Epidermal melanocyte (primary cell): Measurements from ENCODE around the gene FBXO3.
"Not testable (repeated sequence)": the region's sequence is repeated elsewhere in the genome, so short reads cannot be mapped to it uniquely, and the experiment has no call there.

ENCODE experiments used
- DNase-seq: peaks from one replicate; pipeline ENCODE4 v3.0.0; 2011; ENCODE audit warnings: low spot score; ENCODE audit not compliant: insufficient read length

Gene FBXO3, protein sequence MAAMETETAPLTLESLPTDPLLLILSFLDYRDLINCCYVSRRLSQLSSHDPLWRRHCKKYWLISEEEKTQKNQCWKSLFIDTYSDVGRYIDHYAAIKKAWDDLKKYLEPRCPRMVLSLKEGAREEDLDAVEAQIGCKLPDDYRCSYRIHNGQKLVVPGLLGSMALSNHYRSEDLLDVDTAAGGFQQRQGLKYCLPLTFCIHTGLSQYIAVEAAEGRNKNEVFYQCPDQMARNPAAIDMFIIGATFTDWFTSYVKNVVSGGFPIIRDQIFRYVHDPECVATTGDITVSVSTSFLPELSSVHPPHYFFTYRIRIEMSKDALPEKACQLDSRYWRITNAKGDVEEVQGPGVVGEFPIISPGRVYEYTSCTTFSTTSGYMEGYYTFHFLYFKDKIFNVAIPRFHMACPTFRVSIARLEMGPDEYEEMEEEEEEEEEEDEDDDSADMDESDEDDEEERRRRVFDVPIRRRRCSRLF

DNA sequence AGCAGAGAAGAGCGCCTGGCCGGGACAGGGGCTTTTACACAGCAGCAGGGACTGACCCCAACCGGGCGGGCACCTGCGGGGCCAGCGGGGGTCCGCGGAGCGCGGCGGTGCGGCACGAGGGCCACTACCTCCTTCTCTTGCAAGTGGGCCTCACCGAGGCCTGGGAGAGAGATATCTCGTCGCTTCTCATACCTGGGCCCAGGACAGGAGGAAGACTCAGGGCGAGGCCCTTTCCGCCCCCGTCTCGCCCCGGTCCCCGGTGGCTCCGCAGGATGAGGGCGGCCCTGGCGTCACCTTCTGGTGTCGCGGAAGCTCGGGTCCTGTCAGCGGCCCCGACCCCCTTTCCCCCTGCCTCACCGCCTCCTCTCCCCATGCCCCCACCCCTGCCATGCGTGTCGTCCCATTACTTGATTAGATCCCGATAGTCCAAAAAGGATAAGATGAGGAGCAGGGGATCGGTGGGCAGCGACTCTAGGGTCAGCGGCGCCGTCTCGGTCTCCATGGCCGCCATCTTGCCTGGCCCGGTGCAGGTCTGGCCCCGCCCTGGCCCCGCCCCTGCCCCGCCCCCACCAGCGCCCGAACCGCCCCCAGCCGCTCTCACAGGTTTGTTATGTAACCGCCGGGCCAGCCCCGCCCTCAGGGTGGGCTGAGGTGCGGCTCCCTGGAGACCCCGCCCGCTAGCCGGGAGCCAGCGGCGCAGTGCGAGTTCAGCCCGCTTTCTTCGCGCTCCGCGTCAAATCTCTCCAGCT is at the start of gene FBXO3:
Gene FBXO3, minus strand, starts transcription at position 534 of the 749 bp plus-strand sequence. Its CDS starts 23 bp downstream, at position 511.
- peak; percentile 84 for DNase-seq

DNA sequence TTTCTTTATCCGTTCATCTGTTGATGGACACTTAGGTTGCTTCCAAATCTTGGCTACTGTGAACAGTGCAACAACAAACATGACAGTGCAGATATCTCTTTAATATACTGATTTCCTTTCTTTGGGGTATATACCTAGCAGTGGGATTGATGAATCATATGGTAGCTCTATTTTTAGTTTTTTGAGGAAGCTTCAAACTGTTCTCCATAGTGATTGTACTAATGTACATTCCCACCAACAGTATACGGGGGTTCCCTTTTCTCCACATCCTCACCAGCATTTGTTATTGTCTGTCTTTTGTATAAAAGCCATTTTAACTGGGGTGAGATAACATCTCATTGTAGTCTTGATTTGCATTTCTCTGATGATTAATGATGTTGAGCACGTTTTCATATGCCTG is 48.7 kb upstream of the FBXO3 start:
- DNase-seq = not testable (repeated sequence)

DNA sequence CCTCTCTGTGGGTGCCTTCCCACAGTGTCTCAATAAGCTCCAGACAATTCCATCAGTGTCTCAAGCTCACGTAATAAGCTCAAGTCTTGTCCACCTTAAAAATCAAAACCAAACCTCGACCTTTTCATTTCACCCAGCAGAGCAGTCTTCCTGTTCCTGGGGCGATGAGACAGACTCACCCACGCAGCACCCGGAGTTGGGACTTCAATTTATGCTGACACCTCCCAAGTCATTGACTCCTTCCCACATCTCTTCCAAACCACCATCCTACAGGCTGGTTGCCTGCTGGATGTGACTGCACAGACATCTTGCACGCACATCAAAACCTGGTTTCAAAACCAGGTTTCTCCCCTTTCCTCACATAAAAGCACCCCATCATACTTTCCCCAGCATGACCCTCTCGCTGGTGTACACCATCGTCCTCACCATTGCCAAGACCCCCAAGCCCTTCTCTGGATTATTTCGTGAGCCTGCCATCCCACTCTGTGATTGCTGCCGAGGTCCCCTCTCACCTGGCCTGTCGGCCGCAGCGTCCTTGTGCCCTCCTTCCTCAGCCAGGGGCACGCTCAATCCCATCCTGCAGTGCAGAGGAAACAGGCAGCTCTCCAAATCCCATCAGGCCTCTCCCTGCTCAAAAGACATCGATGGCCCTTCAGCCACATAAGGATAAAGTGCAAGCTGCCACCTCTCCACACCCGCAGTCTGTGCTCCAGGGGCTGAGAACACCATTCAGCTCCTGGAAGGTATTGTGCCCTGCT is 45.1 kb upstream of the FBXO3 start:
- no peak for DNase-seq

DNA sequence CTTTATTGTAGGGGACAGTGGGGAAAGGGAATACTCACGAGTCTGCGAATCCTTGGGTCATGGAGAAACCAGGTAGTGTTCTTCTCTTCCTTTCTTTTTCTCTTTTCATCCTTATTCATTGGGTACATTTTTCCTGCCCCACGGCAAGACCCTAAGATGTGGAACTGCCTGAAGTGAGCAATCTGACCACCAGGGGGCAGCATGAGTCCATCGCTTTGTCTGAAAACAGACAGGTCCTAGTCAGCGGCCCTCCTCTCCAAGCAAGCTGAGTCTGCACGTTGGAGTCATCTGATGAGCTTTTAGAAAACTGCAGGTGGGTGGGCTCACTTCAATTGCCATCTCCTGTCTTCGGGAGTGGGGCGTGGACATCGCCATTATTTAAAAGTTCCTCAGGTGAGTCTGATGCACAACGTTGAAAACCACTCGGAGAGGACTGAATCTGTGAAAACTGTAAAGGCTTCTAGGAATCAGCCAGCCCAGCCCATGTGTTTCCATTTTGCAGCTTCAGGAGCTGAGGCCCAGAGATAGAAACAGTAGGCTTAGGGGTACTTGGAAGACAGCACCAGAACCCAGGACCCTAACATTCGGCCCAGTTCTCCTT is 34.0 kb upstream of the FBXO3 start:
- peak; percentile 73 for DNase-seq

DNA sequence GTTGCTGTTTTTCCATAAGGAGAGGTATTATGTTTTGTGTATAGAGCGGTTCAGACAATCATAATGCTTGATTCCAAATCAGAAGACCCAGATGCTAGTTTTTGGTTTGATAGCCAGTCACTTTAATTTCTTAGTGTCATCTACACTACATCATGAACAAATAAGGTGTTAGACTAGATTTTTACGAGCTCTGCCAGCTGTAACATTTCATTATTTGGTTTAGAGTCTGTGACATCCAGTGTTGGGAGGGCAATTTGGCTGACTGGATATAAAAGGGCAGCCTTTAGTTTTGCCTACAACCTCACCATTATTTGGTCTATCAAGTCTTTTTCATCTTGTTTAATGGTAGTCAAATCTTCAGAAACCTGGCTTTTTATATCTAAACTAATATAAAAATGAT is 30.2 kb upstream of the FBXO3 start:
- DNase-seq = no peak

DNA sequence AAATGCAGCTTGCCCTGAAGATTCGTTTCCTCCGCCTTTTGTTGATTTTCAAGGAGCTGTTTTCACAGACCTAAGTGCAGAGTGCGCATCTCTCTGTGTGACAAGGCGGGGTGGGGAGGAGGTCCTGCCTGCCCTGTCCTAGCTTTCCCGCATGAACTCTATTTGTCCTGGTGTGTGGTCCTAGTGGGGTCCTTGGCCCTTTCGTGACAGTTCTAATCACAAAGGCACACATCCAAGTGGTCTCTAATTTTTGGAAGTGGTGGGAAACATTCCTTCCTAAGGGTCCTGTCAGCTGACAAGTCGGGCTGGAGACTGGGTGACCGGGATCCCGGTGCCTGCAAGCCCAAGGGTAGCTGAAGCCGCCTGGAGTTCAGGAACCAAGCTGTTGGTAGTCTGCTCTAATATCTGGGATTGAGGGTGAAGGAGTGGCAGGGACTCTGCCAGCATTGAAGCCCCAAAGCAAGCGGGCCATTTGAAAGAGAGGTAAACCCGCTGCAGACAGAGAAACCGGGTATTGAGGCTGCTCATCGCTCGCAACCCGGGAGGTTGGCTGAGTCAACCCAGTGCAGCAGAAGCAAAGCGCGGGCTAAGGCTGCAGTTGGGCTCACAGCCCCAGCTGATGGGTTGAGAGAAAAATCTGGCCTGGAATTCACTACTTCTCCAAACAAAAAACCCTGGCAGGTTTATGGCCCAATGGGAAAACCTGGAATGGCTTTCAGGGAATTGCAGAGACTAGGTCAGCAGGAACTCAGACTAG is 28.1 kb upstream of the FBXO3 start:
- DNase-seq = no peak

DNA sequence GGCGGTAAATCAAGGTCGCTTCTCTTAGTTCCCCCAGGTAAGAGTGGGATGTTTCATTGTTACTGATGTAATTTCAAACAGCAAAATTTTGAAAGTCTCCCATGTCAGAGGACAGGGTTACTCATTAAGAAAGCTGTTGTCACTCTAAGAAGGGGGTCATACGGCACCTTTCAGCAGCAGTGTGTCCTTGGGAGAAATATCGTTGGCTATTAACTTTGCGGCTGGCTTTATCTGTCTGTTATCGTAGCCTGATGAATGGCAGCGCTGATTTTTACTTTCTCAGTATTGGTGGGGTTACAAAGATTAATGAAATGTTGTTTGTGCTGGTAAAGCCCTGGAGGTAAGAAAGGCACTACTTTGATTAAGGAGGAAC is 27.5 kb upstream of the FBXO3 start:
- no peak for DNase-seq

DNA sequence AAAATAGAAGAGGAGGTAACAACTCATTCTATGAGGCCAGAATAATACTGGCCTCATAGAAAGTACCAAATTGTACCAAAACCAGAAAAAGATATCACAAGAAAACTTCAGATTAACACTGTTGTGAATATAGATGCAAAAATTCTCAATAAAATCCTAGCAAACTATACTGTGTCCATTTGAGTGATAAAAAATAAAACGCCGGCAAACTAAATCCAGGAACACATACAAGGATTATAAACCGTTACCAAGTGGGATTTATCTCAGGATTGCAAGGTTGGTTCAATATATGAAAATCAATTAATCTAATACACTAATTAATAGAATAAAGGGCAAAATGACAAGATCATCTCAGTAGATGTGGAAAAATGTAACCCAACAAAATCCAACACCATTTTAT is 23.6 kb upstream of the FBXO3 start:
- no peak for DNase-seq

DNA sequence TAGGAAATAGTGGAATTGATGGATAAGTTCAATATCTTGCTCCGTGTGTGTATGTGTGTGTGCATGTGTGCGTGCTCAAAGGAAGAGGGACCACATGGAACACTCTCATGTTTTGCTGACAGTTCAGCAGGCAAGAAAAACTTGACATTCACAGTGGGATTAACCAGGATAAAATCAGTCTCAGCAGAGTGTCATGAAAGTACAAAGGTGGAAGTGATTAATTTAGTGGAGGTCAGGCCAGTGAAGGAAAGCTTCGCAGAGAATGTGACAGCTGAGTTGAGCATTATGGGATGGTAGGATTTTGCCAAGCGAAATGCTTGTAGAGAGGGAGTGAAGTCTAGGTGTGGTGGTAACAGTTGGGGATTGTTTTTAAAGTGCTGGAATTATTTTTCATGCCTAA is 15.7 kb upstream of the FBXO3 start:
- DNase-seq = no peak

DNA sequence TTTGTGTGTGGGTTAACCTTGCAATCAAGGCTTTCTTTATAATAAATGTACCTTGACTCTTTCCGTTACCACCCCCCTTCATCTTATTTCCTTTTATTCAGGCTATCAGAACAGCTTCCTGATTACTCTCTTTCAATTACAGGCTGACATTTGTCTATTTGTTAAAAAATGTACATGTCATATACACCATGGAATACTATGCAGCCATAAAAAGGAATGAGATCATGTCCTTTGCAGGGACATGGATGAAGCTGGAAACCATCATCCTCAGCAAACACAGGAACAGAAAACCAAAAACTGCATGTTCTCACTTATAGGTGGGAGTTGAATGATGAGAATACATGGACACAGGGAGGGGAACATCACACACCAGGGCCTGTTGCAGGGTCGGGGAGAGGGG is 13.8 kb upstream of the FBXO3 start:
- DNase-seq = not testable (repeated sequence)

DNA sequence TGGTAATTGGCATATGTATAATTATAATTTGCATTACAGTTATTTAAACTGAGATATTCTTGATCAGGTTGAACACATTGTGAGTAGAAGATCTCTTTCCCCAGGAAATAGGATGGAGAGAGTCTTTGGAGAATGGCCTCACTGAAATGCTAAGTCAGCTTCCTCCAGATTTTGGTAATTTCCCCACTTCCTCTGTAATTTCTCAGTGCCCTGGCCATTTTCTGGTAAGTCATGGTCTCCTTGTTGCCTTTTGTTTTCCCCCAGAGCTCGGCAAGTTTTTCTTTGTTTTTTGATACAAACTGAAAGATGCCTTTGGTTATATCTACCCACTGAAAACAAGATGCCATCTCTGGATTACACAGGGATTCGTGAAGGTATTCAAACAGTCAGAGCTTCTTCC is 12.8 kb upstream of the FBXO3 start:
- no peak for DNase-seq

DNA sequence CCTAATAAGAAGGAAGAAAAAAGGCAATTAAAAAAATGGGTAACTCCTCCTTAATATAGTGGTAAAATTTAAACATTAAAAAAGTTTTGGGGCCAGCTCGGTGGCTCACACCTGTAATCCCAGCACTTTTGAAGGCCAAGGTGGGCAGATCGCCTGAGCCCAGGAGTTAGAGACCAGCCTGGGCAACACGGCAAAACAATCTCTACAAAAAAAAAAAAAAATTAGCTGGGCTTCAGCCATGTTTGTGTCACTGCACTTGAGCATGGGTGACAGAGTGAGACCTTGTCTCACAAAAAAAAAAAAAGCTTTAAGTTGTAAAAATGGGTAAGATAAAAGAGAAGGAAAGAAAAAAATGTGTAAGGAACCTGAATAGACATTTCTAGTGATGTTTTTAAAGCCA is 11.3 kb upstream of the FBXO3 start:
- DNase-seq = no peak

DNA sequence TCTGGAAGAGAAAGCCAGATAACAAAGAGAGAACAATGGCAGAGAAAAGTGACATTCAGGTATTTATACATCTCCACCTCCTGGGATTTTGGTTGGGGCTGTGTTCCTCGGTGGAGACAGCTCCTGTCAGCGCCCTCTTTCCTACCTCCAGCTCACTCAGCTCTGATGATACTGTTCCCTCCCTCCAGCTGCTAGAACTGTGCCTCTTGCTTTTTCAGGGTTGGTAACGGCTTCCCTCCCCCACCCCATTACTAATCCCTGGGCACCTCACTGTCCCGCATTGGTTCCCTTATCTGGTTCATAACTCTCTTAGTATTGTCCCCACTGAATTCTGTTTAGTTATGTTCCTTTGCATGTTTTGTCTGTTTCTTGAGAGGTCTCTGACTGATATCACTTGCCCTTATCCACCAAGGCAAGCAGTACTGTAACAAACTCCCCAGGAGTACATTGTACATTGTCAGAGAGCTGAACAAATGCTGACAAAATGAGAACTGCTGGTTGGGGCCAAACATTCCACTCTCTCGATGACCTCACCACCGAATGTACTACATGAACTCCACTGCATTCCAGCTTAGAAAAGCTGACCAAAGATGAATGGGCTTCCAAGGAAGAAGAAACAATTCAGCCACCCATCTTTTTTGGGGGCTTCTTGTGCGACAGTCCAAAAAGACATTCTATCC is 5.7 kb upstream of the FBXO3 start:
- no peak for DNase-seq

DNA sequence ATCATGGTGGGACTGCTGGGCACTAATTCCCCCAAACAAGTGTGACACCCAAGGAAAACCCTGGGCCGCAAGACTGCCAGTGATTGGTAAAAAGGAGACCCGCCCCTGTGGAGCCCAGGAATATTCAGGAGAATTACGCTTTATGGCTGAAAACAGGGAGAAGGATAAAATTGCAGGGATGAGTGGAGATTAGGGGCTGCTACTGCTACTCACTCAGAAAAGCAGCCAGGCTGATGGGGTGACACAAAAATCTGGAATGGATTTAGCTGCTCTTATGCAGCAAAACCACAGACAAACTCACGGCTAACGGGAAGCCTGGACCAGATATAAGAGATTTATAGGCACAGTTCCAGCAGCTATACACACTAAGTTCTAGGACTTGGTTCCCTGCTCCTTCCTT is 4.4 kb upstream of the FBXO3 start:
- DNase-seq = no peak

DNA sequence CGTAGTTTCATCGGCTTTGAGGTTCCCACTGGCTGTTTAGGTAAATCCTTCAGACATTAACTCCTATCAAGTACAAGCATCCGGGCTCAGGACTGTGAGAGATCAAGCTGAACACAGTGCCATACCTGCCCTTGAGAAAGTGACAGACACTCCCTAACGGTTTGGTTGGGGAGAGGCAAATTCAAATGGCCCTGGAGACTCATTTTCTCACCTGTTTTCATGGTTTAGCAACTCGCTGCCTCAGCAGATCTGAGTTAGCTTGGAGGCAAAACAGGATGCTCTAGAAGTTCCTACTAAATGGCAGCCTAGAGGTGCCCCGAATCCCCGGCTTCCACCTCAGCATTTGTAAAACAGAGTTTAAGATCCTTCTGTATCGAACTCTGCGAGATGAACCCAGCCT is 3.6 kb upstream of the FBXO3 start:
- DNase-seq = no peak

DNA sequence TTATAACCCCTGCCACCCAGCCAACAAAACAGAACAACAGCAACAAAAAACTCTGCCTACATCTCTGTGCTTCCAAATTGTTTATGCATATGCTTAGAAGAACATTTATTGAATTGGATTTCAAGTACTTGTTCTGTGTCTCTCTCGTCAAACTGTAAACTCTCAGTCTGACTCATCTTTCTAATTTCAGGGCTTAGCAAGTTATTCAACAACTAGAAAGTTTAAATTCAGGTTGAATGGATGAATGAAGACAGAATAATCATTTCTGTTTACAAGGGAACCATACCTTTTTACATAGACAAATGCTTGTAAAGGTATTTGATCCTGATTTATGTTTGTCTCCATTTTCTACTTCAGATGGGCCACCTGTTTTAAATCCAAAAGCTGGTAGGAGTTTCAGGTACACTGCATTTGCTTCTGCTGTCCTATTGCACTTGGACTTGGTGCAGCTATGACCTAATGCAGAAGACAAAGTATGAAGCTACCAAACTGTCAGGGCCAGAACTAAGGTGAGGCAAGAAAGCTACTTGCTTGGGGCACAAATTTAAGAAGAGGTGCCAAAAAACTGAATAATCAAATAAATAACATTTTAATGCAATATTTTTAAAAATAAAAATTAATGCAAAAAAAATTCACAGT is 1.6 kb upstream of the FBXO3 start:
- no peak for DNase-seq

DNA sequence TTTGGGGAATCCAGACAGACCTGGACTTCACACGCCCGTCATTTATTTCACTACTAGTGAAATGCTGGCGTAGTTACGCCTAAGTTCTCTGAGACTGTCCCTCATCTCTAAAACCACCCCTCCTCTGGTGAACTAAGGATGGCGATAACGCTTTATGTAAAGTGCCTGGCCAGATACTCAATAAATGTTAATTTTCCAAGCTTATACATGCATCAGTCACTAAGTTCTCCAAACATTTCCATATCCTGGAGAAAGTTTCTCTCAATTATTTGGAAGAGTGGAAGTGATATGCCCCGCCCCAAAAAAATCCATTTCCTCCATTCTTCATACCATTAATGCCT is 1.1 kb upstream of the FBXO3 start:
- no peak for DNase-seq

DNA sequence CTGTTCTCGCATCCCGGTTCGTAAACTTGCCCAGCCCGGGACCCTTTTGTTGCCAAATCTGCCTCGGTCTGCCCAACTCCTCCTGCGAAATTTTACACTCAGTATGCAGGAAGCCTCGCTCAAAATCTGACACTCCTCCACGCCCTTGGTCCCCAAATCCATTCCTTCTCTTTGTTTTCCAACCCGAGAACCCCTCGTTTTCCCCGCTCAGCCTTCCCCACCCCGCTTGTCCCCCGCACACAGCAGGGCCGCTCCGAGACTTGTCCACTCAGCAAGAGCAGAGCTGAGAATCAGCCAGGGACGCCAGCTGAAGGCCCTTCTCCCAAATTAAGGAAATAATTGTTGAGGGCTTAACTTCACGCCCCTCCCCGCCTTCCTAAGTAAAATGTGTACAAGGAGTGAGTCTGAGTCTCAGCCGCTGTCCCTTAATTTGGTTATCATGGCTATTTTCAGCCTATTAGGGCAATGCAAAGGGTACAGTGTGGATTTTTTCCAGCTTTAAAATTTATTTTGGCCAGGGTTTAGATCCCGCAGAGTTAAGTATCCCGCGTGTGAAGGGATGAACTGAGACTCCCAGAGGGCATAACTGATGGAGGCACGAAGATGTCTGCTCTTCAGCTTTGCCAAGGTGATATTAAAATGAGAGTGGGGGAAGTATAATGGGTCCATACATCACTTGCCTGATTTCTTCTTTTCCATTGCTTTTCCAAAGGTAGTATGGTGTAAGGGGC is 581 bp upstream of the FBXO3 start:
- no peak for DNase-seq

DNA sequence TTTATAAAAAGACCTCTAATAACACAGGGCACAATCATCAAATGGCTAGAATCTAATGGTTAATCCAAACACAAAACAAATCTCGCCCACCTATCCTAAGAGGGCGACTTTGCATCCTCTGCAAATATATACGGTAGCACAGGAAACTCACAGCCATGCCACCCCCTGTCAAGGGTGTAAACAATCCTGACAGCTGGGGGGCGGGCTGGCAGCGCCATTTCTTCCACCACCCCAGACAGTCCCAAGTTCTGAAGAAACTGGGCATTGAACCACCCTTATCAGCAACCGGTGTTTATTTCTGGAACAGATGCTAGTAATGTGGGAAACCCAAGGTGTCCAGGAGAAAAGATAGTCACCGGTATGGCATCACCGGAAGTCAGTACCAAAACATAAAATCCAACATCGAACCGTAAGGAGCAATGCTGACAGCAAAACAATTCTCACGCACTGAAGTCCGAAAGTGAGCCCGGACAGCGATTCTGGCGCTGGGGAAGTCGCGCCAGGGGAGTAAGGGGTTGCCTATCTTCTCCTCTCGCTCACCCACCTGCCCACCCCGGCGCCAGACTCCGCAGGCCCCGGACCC is 825 bp downstream of the FBXO3 start:
- peak; percentile 22 for DNase-seq
